ENCODE measurements around the gene ARHGEF7. TPM values are rescaled to one million over a fixed set of nuclear protein-coding genes. Genes with fewer than 3 reads are reported as not detected.

The ARHGEF7 gene
- polyA plus RNA-seq, 1 donor (not counting 4 experiments of a cell fraction or from before 2014, with no cell fraction given), result 25.2 TPM

DNA sequence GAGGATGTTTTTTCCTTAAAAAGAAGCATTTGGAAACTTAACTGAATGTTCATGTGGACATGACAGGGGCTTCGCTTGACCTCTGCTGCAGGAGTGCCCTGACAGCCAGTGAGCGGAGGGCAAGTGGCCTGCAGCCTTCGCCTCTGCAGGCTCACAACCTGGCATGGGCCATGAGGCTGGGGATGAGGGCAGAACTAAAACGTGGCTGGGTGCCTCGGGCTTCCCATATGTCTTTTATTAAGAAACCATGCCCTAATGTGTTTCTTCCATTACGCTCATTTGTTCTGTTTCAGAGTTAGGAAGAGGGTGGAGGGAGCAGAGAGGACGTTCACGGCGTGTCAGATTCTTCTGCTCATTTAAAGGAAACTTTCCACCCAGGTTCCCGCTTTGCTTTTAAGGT lies 2.9 kb downstream of the ARHGEF7 start:
- Histone ChIP-seq H3K9me1 (ENCODE audit: control insufficient read depth, extremely low read depth, insufficient read depth, low read length) (no peaks in the 10 kb centered on the region), H3K9ac (ENCODE audit: control insufficient read depth, extremely low read depth, insufficient read depth, low read length) (no peak overlapping the region), H3K4me2 (ENCODE audit: control insufficient read depth, extremely low read depth, insufficient read depth, low read depth, low read length) (no peak overlapping the region), H3K79me2 (ENCODE audit: control insufficient read depth, insufficient read depth, low read length) (no peaks in the 10 kb centered on the region), H2AFZ (ENCODE audit: control insufficient read depth, low read length) (no peak overlapping the region), H3K27me3 (ENCODE audit: control insufficient read depth, extremely low read depth, insufficient read depth, low read length) (peaks cover 66% of the 10 kb centered on the region), H3K4me3 (ENCODE audit: control insufficient read depth in 2 of 3, extremely low read depth in 1 of 3, insufficient read depth in 2 of 3, low read depth in 1 of 3, low read length in 3 of 3) (no peak overlapping the region), H3K36me3 (ENCODE audit: control insufficient read depth in 2 of 2, extremely low read depth in 1 of 2, insufficient read depth in 2 of 2, low read length in 2 of 2) (no peaks in the 10 kb centered on the region), H4K20me1 (ENCODE audit: control insufficient read depth, extremely low read depth, insufficient read depth, low read length) (no peaks in the 10 kb centered on the region), H3K9me3 (ENCODE audit: control insufficient read depth, low read depth, low read length) (no peaks in the 10 kb centered on the region), H3K4me1 (ENCODE audit: control insufficient read depth, extremely low read depth, insufficient read depth, low read length) (no peaks in the 10 kb centered on the region), H3K27ac (ENCODE audit: control insufficient read depth, insufficient read depth, low read length) (no peak overlapping the region)
- TF ChIP-seq, protein P1, sequence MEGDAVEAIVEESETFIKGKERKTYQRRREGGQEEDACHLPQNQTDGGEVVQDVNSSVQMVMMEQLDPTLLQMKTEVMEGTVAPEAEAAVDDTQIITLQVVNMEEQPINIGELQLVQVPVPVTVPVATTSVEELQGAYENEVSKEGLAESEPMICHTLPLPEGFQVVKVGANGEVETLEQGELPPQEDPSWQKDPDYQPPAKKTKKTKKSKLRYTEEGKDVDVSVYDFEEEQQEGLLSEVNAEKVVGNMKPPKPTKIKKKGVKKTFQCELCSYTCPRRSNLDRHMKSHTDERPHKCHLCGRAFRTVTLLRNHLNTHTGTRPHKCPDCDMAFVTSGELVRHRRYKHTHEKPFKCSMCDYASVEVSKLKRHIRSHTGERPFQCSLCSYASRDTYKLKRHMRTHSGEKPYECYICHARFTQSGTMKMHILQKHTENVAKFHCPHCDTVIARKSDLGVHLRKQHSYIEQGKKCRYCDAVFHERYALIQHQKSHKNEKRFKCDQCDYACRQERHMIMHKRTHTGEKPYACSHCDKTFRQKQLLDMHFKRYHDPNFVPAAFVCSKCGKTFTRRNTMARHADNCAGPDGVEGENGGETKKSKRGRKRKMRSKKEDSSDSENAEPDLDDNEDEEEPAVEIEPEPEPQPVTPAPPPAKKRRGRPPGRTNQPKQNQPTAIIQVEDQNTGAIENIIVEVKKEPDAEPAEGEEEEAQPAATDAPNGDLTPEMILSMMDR (optimal IDR thresholded peaks at IDR 0.05 in 1 of 3, IDR thresholded peaks at IDR 0.05 in 1 of 3, conservative IDR thresholded peaks at IDR 0.05 in 1 of 3; ENCODE audit: extremely low read depth in 1 of 3, insufficient read depth in 2 of 3, low read length in 3 of 3), result no peak
- no peak for TF ChIP-seq EZH2 (IDR thresholded peaks at IDR 0.05; ENCODE audit: low read length)
- dilution Hi-C loops (cut with MboI; ENCODE audit: extremely low pct_ligation_motif_present, low sequenced_read_pairs), result no loop called here
- FAIRE-seq (no peak), DNase-seq (ENCODE audit: low read depth, low spot score) (no peak)

DNA sequence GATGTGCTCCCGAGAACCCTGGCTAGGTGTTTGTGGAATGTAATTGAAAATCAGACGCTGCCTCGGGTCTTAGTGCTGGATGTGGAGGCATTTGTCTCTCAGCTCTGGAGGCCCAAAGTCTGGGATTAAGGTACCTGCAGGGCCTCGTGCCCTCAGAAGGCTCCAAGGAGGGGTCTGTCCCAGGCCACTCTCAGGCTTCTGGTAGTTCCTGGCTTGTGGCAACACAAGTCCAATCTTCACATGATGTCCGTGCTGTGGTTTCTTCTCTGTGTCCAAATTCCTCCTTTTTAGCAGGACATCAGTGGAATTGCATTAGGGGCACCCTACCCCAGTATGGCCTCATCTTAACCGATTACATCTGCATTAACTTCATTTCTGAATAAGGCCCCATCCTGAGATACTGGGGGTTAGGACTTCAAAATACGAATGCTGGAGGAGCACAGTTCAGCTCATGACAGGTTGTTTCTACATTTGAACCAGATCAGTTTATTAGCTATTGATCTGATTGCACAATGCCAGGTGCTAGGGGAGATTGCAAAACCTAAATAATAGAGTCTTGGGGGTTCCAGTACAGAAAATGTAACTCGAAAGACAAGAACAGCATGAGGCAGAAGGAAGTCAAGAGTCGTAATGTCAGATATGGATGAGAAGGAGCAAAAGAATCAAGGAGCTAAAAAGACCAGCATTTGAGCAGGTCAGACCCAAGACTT lies 3.9 kb downstream of the ARHGEF7 start:
- TF ChIP-seq, protein P1 (optimal IDR thresholded peaks at IDR 0.05 in 1 of 3, IDR thresholded peaks at IDR 0.05 in 1 of 3, conservative IDR thresholded peaks at IDR 0.05 in 1 of 3; ENCODE audit: extremely low read depth in 1 of 3, insufficient read depth in 2 of 3, low read length in 3 of 3), result no peak
- no peak for TF ChIP-seq EZH2 (IDR thresholded peaks at IDR 0.05; ENCODE audit: low read length)
- dilution Hi-C loops (cut with MboI; ENCODE audit: extremely low pct_ligation_motif_present, low sequenced_read_pairs), result no loop called here
- no peak for DNase-seq (ENCODE audit: low read depth, low spot score)
- Histone ChIP-seq H3K4me3 (ENCODE audit: control insufficient read depth in 2 of 3, extremely low read depth in 1 of 3, insufficient read depth in 2 of 3, low read depth in 1 of 3, low read length in 3 of 3) (no peak overlapping the region), H3K27me3 (ENCODE audit: control insufficient read depth, extremely low read depth, insufficient read depth, low read length) (peaks cover 57% of the 10 kb centered on the region), H3K4me2 (ENCODE audit: control insufficient read depth, extremely low read depth, insufficient read depth, low read depth, low read length) (no peak overlapping the region), H3K9ac (ENCODE audit: control insufficient read depth, extremely low read depth, insufficient read depth, low read length) (no peak overlapping the region), H2AFZ (ENCODE audit: control insufficient read depth, low read length) (no peak overlapping the region), H3K9me3 (ENCODE audit: control insufficient read depth, low read depth, low read length) (no peaks in the 10 kb centered on the region), H3K79me2 (ENCODE audit: control insufficient read depth, insufficient read depth, low read length) (no peaks in the 10 kb centered on the region), H3K27ac (ENCODE audit: control insufficient read depth, insufficient read depth, low read length) (no peak overlapping the region), H3K4me1 (ENCODE audit: control insufficient read depth, extremely low read depth, insufficient read depth, low read length) (no peaks in the 10 kb centered on the region), H3K9me1 (ENCODE audit: control insufficient read depth, extremely low read depth, insufficient read depth, low read length) (no peaks in the 10 kb centered on the region), H4K20me1 (ENCODE audit: control insufficient read depth, extremely low read depth, insufficient read depth, low read length) (no peaks in the 10 kb centered on the region), H3K36me3 (ENCODE audit: control insufficient read depth in 2 of 2, extremely low read depth in 1 of 2, insufficient read depth in 2 of 2, low read length in 2 of 2) (no peaks in the 10 kb centered on the region)
- no peak for FAIRE-seq
